Tibial nerve (tissue), 4 donors: ENCODE data around the gene ZNF649. TPM values are rescaled to one million over a fixed set of nuclear protein-coding genes. Genes with fewer than 3 reads are reported as not detected.
A peak's percentile ranks its signal among the peaks of the same experiment; 100 is the strongest.

Experiments
- DNase-seq, 2 donors: peaks; one replicate each; pipeline ENCODE4 v3.0.0-alpha.2; 2019; ENCODE audit warnings: low spot score in 2 of 2
- H3K27ac ChIP-seq, 4 donors: fragments of 200-600 bp; sonication (generic) in 3 of 4; one replicate each; pipeline ENCODE4 v1.5.1; 2017 to 2019; ENCODE audit warnings: mild to moderate bottlenecking in 1 of 4
- H3K27me3 ChIP-seq, 2 donors: fragments of 200-600 bp; sonication (generic) in 1 of 2; one replicate each; pipeline versions ENCODE4 v1.5.1 to v1.6.0; 2017 to 2019
- H3K36me3 ChIP-seq, 3 donors: fragments of 200-600 bp; sonication (generic); one replicate each; pipeline ENCODE4 v1.5.1; 2018 to 2019
- H3K4me1 ChIP-seq, 4 donors: fragments of 200-600 bp; sonication (generic) in 3 of 4; one replicate each; pipeline ENCODE4 v1.5.1; 2017 to 2019
- H3K4me3 ChIP-seq, 4 donors: fragments of 200-600 bp; sonication (generic) in 3 of 4; one replicate each; pipeline ENCODE4 v1.5.1; 2017 to 2019; ENCODE audit warnings: mild to moderate bottlenecking in 1 of 4, moderate library complexity in 1 of 4
- H3K9me3 ChIP-seq, 4 donors: fragments of 200-600 bp; sonication (generic) in 3 of 4; one replicate each; pipeline ENCODE4 v1.5.1; 2017 to 2019
- EP300 ChIP-seq, 2 donors: sonication (generic); formaldehyde crosslinking; IDR thresholded peaks; one replicate each; pipeline ENCODE4 v1.6.1; 2017; ENCODE audit warnings: antibody characterized with exemption in 2 of 2, mild to moderate bottlenecking in 1 of 2
- POLR2A ChIP-seq, 2 donors: fragments of 450-650 bp; IDR thresholded peaks; one replicate each; pipeline ENCODE4 v1.6.1; 2017; ENCODE audit warnings: antibody characterized with exemption in 2 of 2, mild to moderate bottlenecking in 2 of 2, moderate library complexity in 2 of 2
- WGBS, 2 donors: methylation state at CpG; one replicate each; pipeline ENCODE4 v1.1.5; 2018; 5-methylcytosine and 5-hydroxymethylcytosine counted together
- total RNA-seq, 4 donors: library from RNA; depleted of rRNA; stranded (reverse); fragments of >200 nt; gene quantifications; one replicate each; pipeline ENCODE4 v1.1.0, GENCODE V29; 2016
- TF ChIP-seq, protein P1 (sequence below), 5 experiments: fragments of 200-600 bp in 3 of 5; fragments of 450-650 bp in 2 of 5; sonication (generic) in 3 of 5; IDR thresholded peaks; one replicate each; pipeline ENCODE4 v1.5.1; 2016 to 2019; ENCODE audit warnings: antibody characterized with exemption in 5 of 5, mild to moderate bottlenecking in 3 of 5, moderate library complexity in 2 of 5

Gene ZNF649
- total RNA-seq, 4 donors from 2014 or later: 11.4 to 16.8 (median 12.1) TPM

DNA sequence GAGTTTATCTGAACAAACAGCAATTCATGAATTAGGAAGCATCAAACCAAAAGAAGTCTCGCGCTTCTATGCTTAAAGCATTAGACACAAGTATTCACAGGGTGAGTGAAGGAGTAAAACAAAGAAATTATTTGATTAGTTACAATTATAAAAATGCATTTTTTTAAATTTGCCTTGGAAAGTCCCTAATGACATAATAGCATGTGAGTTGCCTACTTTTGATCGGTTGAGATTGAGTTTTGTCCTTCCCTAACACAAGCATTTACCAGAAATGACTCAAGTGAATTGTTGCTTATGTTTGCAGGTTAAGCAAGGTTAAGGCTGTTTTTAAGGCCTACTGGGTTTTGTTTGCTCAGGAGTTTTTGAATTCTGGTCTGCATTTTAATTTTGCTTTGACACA is 389 bp upstream of the ZNF649 start:
- 29 to 30% methylated on average over 3 of the region's 3 CpGs for whole genome bisulfite sequencing, 2 donors
- Histone ChIP-seq H3K9me3 (peaks cover 0 to 34% (median 2%) of the 10 kb centered on the region in 4 donors), H3K27me3 (peaks cover 0 to 18% of the 10 kb centered on the region in 2 donors), H3K4me1 (peaks cover 0 to 19% (median 8%) of the 10 kb centered on the region in 4 donors), H3K4me3 (peak overlapping the region in 2 of 4 donors; percentile 72 to 86), H3K36me3 (peaks cover 0 to 23% (median 0%) of the 10 kb centered on the region in 3 donors), H3K27ac (peak overlapping the region in 3 of 4 donors; percentile 75 to 94 (median 92))
- DNase-seq: no peak
- no peak for TF ChIP-seq POLR2A (IDR thresholded peaks at IDR 0.05)
- TF ChIP-seq EP300 (IDR thresholded peaks at IDR 0.05): no peak
- TF ChIP-seq, protein P1, sequence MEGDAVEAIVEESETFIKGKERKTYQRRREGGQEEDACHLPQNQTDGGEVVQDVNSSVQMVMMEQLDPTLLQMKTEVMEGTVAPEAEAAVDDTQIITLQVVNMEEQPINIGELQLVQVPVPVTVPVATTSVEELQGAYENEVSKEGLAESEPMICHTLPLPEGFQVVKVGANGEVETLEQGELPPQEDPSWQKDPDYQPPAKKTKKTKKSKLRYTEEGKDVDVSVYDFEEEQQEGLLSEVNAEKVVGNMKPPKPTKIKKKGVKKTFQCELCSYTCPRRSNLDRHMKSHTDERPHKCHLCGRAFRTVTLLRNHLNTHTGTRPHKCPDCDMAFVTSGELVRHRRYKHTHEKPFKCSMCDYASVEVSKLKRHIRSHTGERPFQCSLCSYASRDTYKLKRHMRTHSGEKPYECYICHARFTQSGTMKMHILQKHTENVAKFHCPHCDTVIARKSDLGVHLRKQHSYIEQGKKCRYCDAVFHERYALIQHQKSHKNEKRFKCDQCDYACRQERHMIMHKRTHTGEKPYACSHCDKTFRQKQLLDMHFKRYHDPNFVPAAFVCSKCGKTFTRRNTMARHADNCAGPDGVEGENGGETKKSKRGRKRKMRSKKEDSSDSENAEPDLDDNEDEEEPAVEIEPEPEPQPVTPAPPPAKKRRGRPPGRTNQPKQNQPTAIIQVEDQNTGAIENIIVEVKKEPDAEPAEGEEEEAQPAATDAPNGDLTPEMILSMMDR (IDR thresholded peaks at IDR 0.05): no peak

DNA sequence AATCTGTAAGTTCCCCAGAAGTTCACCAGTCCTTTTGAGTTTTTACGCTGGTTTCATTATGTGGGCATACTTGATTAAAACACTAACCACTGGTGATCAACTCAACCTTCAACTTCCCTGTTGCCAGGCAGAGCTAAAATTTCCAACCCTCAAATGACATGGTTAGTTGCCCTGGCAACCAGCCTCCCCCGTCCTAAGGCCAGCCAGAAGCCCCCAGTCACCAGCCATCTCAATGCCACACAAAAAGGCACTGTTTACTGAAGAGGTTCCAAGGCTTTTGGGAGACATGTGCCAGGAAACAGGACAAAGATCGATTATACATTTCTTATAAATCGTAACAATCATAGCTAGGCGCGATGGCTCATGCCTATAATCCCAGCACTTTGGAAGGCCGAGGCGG is 1.6 kb downstream of the ZNF649 start:
- H3K36me3 ChIP-seq: peaks cover 0 to 44% (median 20%) of the 10 kb centered on the region in 3 donors
- no peak for TF ChIP-seq POLR2A (IDR thresholded peaks at IDR 0.05)
- TF ChIP-seq, protein P1 (IDR thresholded peaks at IDR 0.05): no peak
- no peak for TF ChIP-seq EP300 (IDR thresholded peaks at IDR 0.05)
- peaks cover 0 to 19% (median 8%) of the 10 kb centered on the region in 4 donors for H3K4me1 ChIP-seq
- H3K4me3 ChIP-seq: peak overlapping the region in 2 of 4 donors; percentile 74 to 86
- whole genome bisulfite sequencing, 2 donors: 58 to 65% methylated on average over 8 of the region's 8 CpGs
- DNase-seq: no peak
- no peak overlapping the region for H3K27ac ChIP-seq
- peaks cover 0 to 8% of the 10 kb centered on the region in 2 donors for H3K27me3 ChIP-seq
- H3K9me3 ChIP-seq: peaks cover 0 to 54% (median 8%) of the 10 kb centered on the region in 4 donors

DNA sequence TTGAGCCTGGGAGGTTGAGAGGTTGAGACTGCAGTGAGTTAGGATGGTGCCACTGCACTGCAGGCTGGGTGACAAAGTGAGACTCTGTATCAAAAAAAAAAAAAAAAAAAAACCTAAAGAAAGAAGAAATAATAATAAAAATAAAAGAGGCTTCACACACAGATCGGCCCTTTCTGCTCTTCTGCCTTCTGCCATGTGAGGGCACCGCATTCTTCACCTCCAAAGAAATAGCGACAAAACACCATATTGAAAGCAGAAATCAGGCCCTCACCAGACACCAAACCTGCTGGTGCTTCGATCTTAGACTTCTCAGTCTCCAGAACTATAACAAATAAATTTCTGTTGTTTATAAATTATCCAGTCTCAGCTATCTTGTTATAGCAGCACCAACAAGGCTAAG is 3.0 kb downstream of the ZNF649 start:
- DNase-seq: no peak
- Histone ChIP-seq H3K27me3 (no peaks in the 10 kb centered on the region), H3K4me3 (no peak overlapping the region), H3K4me1 (peaks cover 0 to 19% (median 8%) of the 10 kb centered on the region in 4 donors), H3K9me3 (peaks cover 0 to 64% (median 11%) of the 10 kb centered on the region in 4 donors), H3K36me3 (peaks cover 0 to 57% (median 32%) of the 10 kb centered on the region in 3 donors), H3K27ac (no peak overlapping the region)
- 86 to 92% methylated on average over 4 of the region's 4 CpGs for WGBS, 2 donors
- TF ChIP-seq POLR2A (IDR thresholded peaks at IDR 0.05): no peak

DNA sequence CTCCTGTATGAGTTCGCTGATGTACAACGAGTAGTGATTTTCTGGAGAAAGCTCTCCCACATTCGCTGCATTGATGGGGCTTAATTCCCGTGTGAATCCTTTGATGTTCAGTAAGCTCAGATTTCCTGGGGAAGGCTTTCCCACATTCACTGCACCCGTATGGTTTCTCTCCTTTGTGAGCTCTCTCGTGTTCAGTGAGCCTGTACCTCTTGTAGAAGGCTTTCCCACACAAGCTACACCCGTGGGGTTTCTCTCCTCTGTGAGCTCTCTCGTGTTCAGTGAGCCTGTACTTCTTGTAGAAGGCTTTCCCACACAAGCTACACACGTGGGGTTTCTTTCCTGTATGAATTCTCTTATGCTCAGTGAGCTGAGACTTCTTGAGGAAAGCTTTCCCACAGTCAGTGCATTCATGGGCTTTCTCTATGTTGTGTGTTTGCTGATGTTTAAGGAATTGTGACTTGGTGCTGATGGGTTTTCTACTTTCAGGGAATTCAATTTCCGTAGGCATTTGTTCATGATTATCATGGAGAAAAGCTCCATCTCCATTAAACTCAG is 13.5 kb downstream of the ZNF649 start:
- 97 to 98% methylated on average over 10 of the region's 10 CpGs for WGBS, 2 donors
- H3K4me3 ChIP-seq: no peak overlapping the region
- no peak for DNase-seq

DNA sequence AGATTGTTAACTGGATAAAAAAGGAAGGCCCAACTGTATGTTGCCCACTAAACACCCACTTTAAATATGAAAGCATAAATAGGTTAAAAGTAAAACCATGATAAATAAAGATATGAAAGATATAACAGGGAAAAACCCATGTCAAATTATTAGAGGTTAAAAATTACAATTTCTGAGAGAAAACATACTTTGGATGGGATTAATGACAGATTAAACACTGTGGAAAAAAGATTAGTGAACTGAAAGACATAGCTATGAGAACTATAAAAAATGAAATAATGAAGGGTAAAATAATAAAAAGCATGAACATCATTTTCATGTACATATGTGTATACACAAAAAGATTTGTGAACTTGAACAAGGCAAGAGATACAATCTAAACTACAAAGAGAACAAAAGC is 14.9 kb downstream of the ZNF649 start:
- no peak for DNase-seq
- Histone ChIP-seq H3K27me3 (no peaks in the 10 kb centered on the region), H3K4me3 (no peak overlapping the region), H3K4me1 (peaks cover 0 to 17% (median 0%) of the 10 kb centered on the region in 4 donors), H3K36me3 (peaks cover 11 to 74% (median 46%) of the 10 kb centered on the region in 3 donors), H3K9me3 (peaks cover 0 to 85% (median 45%) of the 10 kb centered on the region in 4 donors), H3K27ac (no peak overlapping the region)
- TF ChIP-seq EP300 (IDR thresholded peaks at IDR 0.05) (no peak), POLR2A (IDR thresholded peaks at IDR 0.05) (no peak)
- TF ChIP-seq, protein P1 (IDR thresholded peaks at IDR 0.05): no peak

More for the DNA sequence above, 13.5 kb downstream of the ZNF649 start:
- peaks cover 0 to 98% (median 45%) of the 10 kb centered on the region in 4 donors for H3K9me3 ChIP-seq
- H3K27me3 ChIP-seq: no peaks in the 10 kb centered on the region
- no peak for TF ChIP-seq POLR2A (IDR thresholded peaks at IDR 0.05)
- TF ChIP-seq EP300 (IDR thresholded peaks at IDR 0.05): no peak
- TF ChIP-seq, protein P1 (IDR thresholded peaks at IDR 0.05): no peak
- H3K36me3 ChIP-seq: peaks cover 18 to 80% (median 59%) of the 10 kb centered on the region in 3 donors
- no peak overlapping the region for H3K27ac ChIP-seq
- peaks cover 0 to 17% (median 0%) of the 10 kb centered on the region in 4 donors for H3K4me1 ChIP-seq
